Activated T-cell treated with anti-CD3 and anti-CD28 coated beads for 1 hour (primary cell): ENCODE results near the gene DGAT2.

Source experiments
- DNase-seq: peaks from one replicate; pipeline ENCODE4 v3.0.0-alpha.2; 2020; ENCODE audit warnings: low read depth

DGAT2 gene

DNA sequence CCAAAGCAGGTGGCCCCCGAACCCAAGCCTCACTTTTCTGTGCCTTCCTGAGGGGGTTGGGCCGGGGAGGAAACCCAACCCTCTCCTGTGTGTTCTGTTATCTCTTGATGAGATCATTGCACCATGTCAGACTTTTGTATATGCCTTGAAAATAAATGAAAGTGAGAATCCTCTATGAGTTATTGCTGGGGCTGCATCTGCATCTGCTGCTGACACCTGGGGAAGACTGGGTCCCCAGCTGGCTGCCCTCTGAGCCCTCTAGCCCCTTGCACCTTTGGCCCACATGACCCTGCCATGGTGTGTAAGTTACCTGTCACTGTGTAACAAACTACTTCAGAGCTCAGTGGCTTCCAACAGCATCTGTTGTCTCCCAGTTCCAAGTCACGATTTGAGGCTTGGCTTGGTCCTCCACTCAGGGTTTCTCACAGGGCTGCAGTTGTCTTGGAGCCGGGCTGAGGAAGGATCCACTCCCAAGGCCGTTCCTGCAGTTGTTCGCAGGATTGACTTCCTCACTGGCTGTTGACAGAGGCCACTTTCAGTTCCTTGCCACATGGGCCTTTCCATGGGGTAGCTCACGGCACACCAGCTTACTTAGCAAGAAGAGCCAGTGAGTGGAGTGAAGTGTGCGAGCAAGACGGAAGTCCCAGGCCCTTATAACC lies 32.9 kb downstream of the DGAT2 start:
- DNase-seq, result no peak

DNA sequence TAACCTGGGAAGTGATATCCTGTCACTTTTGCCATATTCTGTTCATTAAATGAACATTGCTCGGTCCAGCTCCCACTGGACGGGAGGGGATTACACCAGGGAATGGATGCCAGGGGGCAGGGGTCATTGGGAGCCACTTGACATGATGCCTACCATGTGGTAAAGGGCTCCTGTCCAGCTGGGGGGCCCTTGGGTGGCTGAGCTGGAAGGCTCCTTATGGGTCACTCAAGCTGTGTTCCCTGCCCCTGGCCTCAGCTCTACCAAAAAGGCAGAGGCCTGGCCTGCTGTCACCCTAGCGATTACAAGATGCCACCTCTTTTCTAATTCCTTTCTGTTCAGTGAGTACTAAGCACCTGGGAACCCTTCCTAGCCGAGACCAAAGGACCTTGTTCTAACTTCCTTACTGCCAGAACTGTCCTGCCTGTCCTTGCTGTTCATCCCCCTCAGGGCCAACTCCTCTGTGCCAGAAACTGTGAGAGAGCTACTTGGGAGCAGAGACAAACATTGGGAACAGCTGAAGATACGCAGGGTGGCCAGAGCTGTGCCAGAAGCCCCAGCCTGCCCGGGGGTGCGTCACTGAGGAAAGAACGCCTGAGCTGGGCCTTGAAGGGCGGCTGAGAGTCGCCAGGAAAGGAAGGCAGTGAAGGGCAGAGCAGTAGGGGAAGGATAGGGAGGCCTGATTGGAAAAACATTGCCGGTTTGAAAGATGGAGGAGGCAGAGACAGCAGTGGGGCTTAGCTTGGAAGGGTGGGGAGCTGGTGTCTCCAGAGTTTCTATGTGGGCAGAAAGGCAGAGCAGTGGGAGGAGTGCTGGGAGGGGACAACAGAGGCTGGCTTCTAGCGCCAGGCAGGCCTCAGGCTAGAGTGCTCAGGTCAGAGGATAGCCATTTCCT lies 33.7 kb downstream of the DGAT2 start:
- no peak for DNase-seq

DNA sequence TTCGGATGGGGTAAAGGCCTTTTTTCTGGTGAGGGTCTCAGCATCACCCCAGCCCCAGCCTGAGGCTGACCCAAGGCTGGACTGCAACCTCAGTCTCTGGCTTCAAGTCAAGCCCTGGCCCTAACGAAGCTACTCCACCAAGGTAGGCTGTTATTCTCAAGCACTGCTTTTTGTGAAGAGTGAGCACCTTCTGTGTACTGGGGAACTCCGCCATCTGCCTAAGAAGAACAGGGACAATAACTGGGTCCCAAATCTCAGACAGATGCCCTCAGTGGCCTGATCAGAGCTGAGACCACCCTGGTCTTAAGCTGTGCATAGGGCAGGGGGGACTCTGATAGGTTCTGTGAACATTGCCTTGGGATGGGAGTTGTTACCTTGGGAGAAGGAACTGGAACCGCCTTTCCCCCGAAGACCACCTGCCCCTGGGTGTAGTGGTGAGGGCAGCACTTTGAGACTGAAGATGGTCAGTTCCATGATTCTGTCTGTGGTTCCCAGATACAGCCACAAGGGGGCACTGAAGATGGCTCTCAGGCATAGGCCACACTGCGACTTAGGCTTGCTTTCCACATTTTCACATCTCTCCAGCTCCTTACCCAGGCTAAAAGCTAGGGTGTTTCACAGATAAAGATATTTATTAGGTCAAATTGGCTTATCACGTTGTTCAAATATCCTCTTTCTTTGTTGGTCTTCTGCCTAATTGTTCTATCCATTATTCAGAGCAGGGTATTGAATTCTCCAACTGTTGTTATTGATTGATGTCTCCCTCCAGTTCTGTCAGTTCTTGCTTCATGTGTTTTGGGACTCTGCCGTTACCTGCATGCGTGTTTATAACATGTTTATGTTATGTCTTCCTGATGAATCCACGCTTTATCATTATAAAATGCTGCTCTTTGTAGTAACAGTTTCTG lies 34.6 kb downstream of the DGAT2 start:
- DNase-seq, result peak; percentile 62

DNA sequence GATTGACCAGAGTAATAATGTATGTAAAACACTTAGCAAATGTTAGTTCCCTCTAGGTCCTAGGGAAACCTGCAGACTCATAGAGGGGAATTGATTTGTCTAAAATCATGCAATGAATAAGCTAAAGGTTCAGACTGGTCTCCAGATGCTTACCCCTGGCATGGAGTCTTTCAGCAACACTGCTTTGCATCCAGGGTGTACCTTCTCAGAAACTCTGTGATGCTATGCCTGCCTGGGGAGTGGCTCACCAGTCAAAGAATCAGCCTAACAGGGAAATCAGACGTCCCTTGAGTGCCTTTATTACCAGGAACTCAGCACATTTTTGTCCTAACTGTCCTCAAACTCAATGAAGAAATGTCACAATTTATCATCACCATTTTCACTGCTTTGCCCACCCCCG lies 40.5 kb downstream of the DGAT2 start:
- DNase-seq, result no peak

GRCh38 chr11:75809991-75810390 lies 41.4 kb downstream of the DGAT2 start:
- no peak for DNase-seq

- DNase-seq, result no peak
Observed at GRCh38 chr11:75810637-75811390, 42.2 kb downstream of the DGAT2 start.

- DNase-seq, result no peak
Observed at GRCh38 chr11:75811485-75811884, 42.9 kb downstream of the DGAT2 start.

DNA sequence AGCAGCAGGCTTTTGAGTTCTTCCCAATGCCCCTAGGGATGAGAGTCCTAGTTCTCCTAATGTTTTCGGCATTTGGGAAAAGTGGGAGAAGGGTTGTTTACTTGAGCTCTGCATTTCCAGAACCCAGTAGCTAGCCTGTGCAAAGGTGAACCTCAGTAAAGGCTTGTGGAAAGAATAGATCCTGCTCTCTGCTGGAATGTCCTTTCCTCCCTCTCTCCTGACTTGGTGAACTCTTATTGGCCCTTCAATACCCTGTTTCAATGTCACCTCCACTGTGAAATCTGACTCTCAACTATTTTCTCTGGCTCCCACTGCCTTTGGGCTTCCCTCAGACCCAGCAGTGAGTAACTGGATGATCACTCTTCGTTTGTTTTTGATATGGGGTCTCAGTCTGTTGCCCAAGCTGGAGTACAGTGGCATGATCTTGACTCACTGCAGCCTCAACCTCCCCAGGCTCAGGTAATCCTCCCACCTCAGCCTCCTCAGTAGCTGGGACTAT lies 44.0 kb downstream of the DGAT2 start:
- DNase-seq, result no peak

DNA sequence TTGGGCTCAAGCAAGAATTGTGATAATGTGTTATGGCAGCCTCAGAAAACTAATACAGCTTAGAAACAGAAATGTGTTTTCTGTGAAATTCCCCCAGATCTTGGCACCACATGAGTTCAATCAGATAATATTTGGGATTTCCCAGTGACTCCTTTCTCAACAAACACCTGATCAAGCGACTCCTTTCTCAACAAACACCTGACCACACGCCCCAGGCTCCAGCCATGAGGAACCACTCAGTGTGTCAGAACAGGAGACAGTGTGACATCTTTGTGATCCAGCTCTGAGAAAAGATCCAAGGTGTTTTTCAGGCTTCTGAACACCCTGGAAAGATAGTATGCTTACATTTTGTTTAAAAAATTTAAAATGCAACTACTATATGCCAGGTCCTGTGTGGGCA lies 44.5 kb downstream of the DGAT2 start:
- no peak for DNase-seq

GRCh38 chr11:75813622-75814039 lies 45.1 kb downstream of the DGAT2 start:
- DNase-seq, result no peak

GRCh38 chr11:75814363-75814676 lies 45.7 kb downstream of the DGAT2 start:
- no peak for DNase-seq

- peak; percentile 97 for DNase-seq
Observed at GRCh38 chr11:75814677-75815344, 46.2 kb downstream of the DGAT2 start, which contains the start of gene UVRAG. TSS of gene UVRAG (plus strand) at chr11:75815210. CDS start at chr11:75815408, 198 bp downstream.

DNA sequence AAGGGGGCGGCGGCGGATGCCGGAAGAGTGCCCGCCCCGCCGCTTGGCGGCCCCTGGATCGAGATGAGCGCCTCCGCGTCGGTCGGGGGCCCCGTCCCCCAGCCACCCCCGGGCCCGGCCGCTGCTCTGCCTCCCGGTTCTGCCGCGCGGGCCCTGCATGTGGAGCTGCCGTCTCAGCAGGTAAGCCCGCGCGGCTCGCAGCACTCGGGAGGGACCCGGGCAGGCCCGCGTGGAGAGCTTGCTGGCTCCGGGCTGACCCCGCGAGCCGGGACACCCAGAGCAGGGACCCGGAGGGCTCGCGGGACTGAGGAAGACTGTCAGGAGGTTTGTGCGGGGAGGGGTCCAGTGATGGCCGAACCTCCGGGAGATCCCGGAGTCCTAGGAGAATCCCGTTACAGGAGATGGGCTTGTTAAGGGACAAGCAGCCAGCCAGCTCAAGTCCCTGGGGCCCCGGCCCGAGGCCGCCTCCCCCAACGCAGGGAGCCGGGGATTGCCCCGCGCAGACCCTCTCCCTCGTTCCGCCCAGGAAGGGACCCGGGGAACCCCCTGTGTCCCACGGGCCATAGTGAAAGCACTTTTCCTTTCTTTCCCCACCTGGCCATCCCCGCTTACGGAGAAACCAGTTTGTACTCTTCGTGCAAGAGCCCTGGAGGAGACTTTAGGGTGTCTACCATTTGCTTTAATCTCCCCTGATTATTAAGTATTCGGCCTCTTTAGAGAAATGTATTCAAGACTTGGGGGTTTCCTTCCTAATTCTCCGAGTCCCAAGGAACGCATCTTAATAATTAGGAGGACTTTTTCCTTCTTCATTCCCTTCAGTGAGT lies 47.0 kb downstream of the DGAT2 start:
- peak; percentile 12 for DNase-seq

DNA sequence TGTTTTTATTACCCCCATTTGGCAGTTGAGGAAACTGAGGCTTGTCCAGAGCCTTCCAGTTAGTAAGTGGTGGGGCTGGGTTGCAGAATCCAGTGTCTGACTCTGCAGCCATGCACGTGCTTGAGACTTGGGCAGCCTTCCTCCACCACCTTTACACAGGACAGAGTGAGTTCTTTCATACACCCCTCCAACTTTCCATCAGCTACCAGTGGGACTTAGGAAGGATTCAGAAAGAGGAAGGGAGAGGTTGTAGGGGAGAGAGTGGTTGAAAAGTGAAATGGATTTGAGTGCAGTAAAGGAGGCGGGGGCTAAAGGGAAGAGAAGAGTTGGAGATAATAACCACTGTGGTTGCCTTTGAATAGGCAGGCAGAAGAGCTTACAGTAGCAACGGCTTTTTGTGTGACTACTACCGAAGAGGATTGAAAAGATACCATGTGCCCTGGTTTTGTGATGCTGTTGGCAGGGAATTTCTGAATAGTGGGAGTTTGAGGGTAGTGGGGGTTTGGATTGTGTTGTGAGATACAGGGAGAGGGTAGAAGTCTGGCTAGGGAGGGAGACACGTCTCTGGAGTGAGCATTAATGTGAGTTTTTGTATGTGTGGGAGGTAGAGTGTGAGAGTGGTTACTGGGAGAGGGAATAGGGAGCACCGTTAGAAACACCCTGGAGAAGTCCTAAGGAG lies 48.1 kb downstream of the DGAT2 start:
- no peak for DNase-seq

DNA sequence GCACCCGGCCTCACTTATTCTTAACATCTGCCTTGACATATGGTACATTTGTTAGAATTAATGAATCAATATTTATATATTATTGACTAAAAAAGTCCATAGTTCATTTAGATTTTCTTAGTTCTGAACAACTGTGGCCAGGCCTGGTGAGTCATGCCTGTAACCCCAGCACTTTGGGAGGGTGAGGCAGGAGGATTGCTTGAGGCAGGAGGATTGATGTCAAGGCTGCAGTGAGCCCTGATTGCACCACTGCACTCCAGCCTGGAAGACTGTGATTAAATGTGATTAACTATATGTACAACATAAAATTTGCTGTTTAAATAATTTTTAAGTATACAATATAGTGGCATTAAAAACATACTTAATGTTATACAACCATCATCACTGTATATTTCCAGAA lies 52.1 kb downstream of the DGAT2 start:
- DNase-seq, result no peak

DNA sequence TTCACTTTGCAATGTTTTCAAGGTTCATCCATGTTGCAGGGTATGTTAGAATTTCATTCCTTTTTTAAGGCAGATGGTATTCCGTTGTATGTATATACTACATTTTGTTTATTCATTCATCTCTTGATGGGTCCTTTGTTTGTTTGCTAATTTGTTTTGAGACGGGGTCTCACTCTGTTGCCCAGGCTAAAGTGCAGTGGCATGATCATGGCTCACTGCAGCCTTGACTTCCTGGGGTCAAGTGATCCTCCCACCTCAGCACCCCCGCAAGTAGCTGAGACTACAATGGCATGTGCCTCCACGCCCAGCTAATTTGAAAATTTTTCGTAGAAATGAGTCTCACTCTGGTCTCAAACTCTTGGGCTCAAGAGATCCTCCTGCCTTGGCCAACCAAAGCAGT lies 52.6 kb downstream of the DGAT2 start:
- no peak for DNase-seq

DNA sequence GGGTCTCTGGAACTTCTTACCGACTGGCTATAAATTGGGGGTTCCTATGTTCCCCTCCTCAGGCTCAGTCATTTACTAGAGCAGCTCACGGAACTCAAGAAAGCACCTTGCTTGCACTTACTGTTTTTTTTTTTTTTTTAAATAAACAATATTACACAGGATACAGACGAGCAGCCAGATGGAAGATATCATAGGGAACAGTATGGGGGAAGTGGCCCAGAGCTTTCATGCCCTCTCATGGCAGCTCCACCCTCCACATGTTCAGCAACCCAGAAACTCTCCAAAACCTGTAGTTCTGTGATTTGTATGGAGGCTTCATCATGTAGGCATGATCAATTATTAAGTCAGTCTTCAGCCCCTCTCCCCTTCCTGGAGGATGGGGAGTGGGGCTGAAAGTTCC lies 54.0 kb downstream of the DGAT2 start:
- no peak for DNase-seq

DNA sequence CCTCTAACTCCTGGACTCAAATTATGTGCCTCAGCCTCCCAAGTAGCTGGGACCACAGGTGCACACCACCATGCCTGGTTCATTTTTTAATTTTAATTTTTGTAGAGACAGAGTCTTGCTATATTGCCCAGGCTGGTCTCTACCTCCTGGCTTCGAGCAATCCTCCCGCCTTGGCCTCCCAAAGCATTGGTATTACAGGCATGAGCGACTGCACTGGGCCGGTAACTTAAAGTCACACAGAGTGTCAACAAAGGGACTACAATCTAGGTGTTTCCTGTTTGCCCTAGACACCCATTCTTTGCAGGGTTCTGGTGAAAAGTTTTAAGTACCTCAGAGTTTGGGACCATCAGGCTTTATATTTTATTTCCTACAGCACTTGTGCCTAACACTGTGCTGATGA lies 54.8 kb downstream of the DGAT2 start:
- DNase-seq, result no peak

- no peak for DNase-seq
Observed at GRCh38 chr11:75823946-75824345, 55.4 kb downstream of the DGAT2 start.
